GM12878 (cell line): ENCODE results near the gene OPA1. TPM values are rescaled to one million over a fixed set of nuclear protein-coding genes. Genes with fewer than 3 reads are reported as not detected.

Experiments used
- ATAC-seq: fragments of 200-7000 bp; cut with Tn5 transposase; 3 replicates; pipeline ENCODE4 v1.9.1; 2020; ENCODE audit warnings: mild to moderate bottlenecking, moderate library complexity
- BruUV-seq: library from RNA; stranded (reverse); fragments of 400-500 nt; replicated peaks from 2 replicates; lab custom pipeline; 2021; lab: Mats Ljungman, UMichigan
- CTCF ChIA-PET: fragments of 300-600 bp; sonication (Branson Sonifier 250); formaldehyde crosslinking; extraction: SDS; loops from one replicate; lab custom pipeline; 2021; ENCODE audit warnings: inconsistent platforms; lab: Yijun Ruan, JAX
- POLR2A ChIA-PET: fragments of 350-600 bp; formaldehyde crosslinking; extraction: SDS; loops from one replicate; lab custom pipeline; 2021; ENCODE audit warnings: inconsistent platforms; lab: Charles Lee
- RAD21 ChIA-PET: fragments of 300-600 bp; sonication (Branson Sonifier 250); formaldehyde crosslinking; loops from one replicate; lab custom pipeline; 2023; ENCODE audit warnings: antibody characterized with exemption; ENCODE audit not compliant: unreplicated experiment; lab: Charles Lee
- SMC1A ChIA-PET: fragments of 300-600 bp; sonication (Branson Sonifier 250); formaldehyde crosslinking; loops from one replicate; lab custom pipeline; 2023; ENCODE audit not compliant: unreplicated experiment, uncharacterized antibody; lab: Charles Lee
- DNase-seq: peaks from one replicate; pipeline ENCODE4 v3.0.0-alpha.2; 2011; ENCODE audit warnings: low read depth, low spot score
- FAIRE-seq: peaks from 3 replicates; lab custom pipeline; 2011; peaks lifted over from hg19 to GRCh38; lab: Jason Lieb, UNC
- H2AFZ ChIP-seq: 2 replicates; pipeline ENCODE4 v1.6.0; 2011; ENCODE audit warnings: low read depth, low read length, control low read depth; ENCODE audit not compliant: control insufficient read depth
- H3K27ac ChIP-seq: 2 replicates; pipeline ENCODE4 v1.5.1; 2011; ENCODE audit warnings: control low read depth; ENCODE audit not compliant: control insufficient read depth, insufficient read depth
- H3K27me3 ChIP-seq, 2 experiments: replicated peaks in 1 of 2; 2 replicates each; pipeline versions ENCODE4 v1.6.0 to v1.6.1; 2011; ENCODE audit warnings: low read length in 1 of 2; ENCODE audit not compliant: control insufficient read depth in 2 of 2, insufficient read depth in 2 of 2
- H3K36me3 ChIP-seq, 2 experiments: 2 replicates each; pipeline ENCODE4 v1.5.1; 2011; ENCODE audit warnings: low read length in 1 of 2; ENCODE audit not compliant: control insufficient read depth in 2 of 2, insufficient read depth in 2 of 2
- H3K4me1 ChIP-seq: 2 replicates; pipeline ENCODE4 v1.6.1; 2011; ENCODE audit warnings: mild to moderate bottlenecking, low read length, moderate library complexity, mixed read lengths; ENCODE audit not compliant: control insufficient read depth, insufficient read depth
- H3K4me2 ChIP-seq: 2 replicates; pipeline ENCODE4 v1.6.0; 2011; ENCODE audit warnings: control low read depth; ENCODE audit not compliant: control insufficient read depth, insufficient read depth
- H3K4me3 ChIP-seq: fragments of 200-600 bp; sonication (generic); 2 replicates; pipeline ENCODE4 v1.5.1; 2016
- H3K79me2 ChIP-seq: 2 replicates; pipeline ENCODE4 v1.6.0; 2011; ENCODE audit warnings: low read length; ENCODE audit not compliant: control insufficient read depth, insufficient read depth
- H3K9ac ChIP-seq: 2 replicates; pipeline ENCODE4 v1.8.0; 2011; ENCODE audit warnings: low read length, control low read depth, mixed read lengths; ENCODE audit not compliant: control insufficient read depth, insufficient read depth
- H3K9me3 ChIP-seq: replicated peaks from 3 replicates; pipeline ENCODE4 v1.5.1; 2011; ENCODE audit warnings: mild to moderate bottlenecking, low read length; ENCODE audit not compliant: control insufficient read depth, insufficient read depth
- H4K20me1 ChIP-seq: 2 replicates; pipeline ENCODE4 v1.6.0; 2011; ENCODE audit not compliant: control insufficient read depth, insufficient read depth
- FOXM1 ChIP-seq: IDR thresholded peaks from 2 replicates; pipeline ENCODE4 v1.6.1; 2012; ENCODE audit warnings: low read depth, mild to moderate bottlenecking, inconsistent platforms, low read length, moderate library complexity
- MTA3 ChIP-seq: IDR thresholded peaks from 2 replicates; pipeline ENCODE4 v1.6.1; 2012; ENCODE audit warnings: low read length, inconsistent platforms, borderline replicate concordance
- NFYA ChIP-seq: IDR thresholded peaks from 2 replicates; pipeline ENCODE4 v1.6.1; 2011; ENCODE audit warnings: low read depth, mild to moderate bottlenecking, low read length, improper control_type of control experiment, borderline replicate concordance
- NR2C1 ChIP-seq: fragments of 450-650 bp; IDR thresholded peaks from 2 replicates; pipeline ENCODE4 v1.6.1; 2017; ENCODE audit warnings: antibody characterized with exemption, mild to moderate bottlenecking, moderate library complexity
- RAD21 ChIP-seq: IDR thresholded peaks from 2 replicates; pipeline ENCODE4 v1.6.1; 2011; ENCODE audit warnings: mild to moderate bottlenecking, low read depth, low read length, moderate library complexity; ENCODE audit not compliant: insufficient read depth
- RFX5 ChIP-seq: IDR thresholded peaks from 2 replicates; pipeline ENCODE4 v1.6.1; 2011; ENCODE audit warnings: low read depth, low read length, improper control_type of control experiment
- RUNX3 ChIP-seq: IDR thresholded peaks from 2 replicates; pipeline ENCODE4 v1.6.1; 2012; ENCODE audit warnings: low read length, inconsistent platforms
- SMAD5 ChIP-seq: IDR thresholded peaks from 2 replicates; pipeline ENCODE4 v1.6.1; 2016; ENCODE audit warnings: antibody characterized with exemption, low read depth
- ZBED1 ChIP-seq: IDR thresholded peaks from 2 replicates; pipeline ENCODE4 v1.6.1; 2016; ENCODE audit warnings: borderline replicate concordance
- ZNF217 ChIP-seq: fragments of 450-650 bp; IDR thresholded peaks from 2 replicates; pipeline ENCODE4 v1.6.1; 2017; ENCODE audit warnings: antibody characterized with exemption, mild to moderate bottlenecking
- WGBS: methylation state at CpG from one replicate; pipeline ENCODE4 v1.1.6; 2016; ENCODE audit warnings: low lambda C conversion rate; ENCODE audit not compliant: insufficient replicate concordance, insufficient coverage; ENCODE audit errors: missing lambda C conversion rate; 5-methylcytosine and 5-hydroxymethylcytosine counted together
- in situ Hi-C: fragments of 300-500 bp; cut with MboI; formaldehyde crosslinking; loops from 9 replicates; pipeline ENCODE4 v1.14.3; 2018; ENCODE audit warnings: mixed read lengths
- intact Hi-C: fragments of 100-400 bp; cut with micrococcal nuclease; formaldehyde crosslinking; loops from one replicate; pipeline ENCODE4 v1.14.2; 2022; ENCODE audit not compliant: unreplicated experiment
- polyA plus RNA-seq, 11 experiments: library from polyadenylated mRNA; depleted of rRNA in 4 of 11; unstranded in 6 of 11; stranded (reverse) in 5 of 11; fragments of >200 nt; fragmentation: Nextera tagmentation in 4 of 11; fragmentation: Illumina TruSeq in 1 of 11; extraction: Ambion mirVana in 4 of 11; extraction: Trizol in 1 of 11; gene quantifications; 1 replicate in 1 of 11; 2 replicates in 10 of 11; pipeline versions ENCODE4 v1.2.1 to v1.2.3, GENCODE V29; 2011 to 2016; ENCODE audit warnings: inconsistent platforms in 2 of 11, missing spikeins in 2 of 11, low read depth in 1 of 11
- total RNA-seq, 4 experiments: library from RNA; depleted of rRNA in 3 of 4; stranded (reverse); fragments of >200 nt in 3 of 4; fragmentation: Illumina TruSeq in 1 of 4; extraction: Trizol in 1 of 4; gene quantifications; 2 replicates each; pipeline versions ENCODE4 v1.2.1 to v1.2.3, GENCODE V29; 2013 to 2021
- TF ChIP-seq, protein P1 (sequence below): fragments of 450-650 bp; IDR thresholded peaks from 2 replicates; pipeline ENCODE4 v1.6.1; 2017; ENCODE audit warnings: low read depth, mild to moderate bottlenecking, moderate library complexity
- TF ChIP-seq, protein P2 (sequence below): IDR thresholded peaks from 2 replicates; pipeline ENCODE4 v1.6.1; 2012; ENCODE audit warnings: low read length, inconsistent platforms

The OPA1 gene
- total and polyA plus RNA-seq, 10 of the 15 experiments (the other 5 are each of a cell fraction or from before 2014, with no cell fraction given) = 14.7 to 108 (median 59.3) TPM

DNA sequence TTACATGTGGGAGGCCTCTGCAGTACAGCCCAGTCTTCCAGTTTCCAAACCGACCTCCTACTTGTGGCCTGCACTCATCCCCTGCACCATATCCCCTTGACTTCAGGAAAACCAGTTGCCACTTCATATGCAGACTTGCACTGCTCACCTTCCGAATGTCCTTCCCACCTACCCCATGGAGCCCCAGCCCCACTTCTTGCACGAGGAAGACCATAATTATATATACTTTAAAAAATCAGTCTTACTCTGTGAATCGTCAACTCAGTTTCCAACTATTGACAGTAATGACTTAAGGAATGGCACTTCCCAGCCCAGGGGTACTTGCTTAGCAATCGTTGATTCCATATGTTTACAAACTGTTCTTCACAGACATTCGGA is 136.1 kb downstream of the OPA1 start:
- Histone ChIP-seq H4K20me1 (no peaks in the 10 kb centered on the region), H3K27ac (no peak overlapping the region), H3K4me1 (no peaks in the 10 kb centered on the region), H3K4me3 (no peak overlapping the region), H3K9ac (no peak overlapping the region), H3K4me2 (no peak overlapping the region), H2AFZ (no peak overlapping the region), H3K9me3 (no peaks in the 10 kb centered on the region), H3K27me3 (no peaks in the 10 kb centered on the region), H3K36me3 (no peaks in the 10 kb centered on the region), H3K79me2 (no peaks in the 10 kb centered on the region)
- TF ChIP-seq ZBED1 (no peak), RAD21 (no peak), RUNX3 (no peak), FOXM1 (no peak), RFX5 (no peak), NFYA (no peak), ZNF217 (no peak), MTA3 (no peak)
- DNase-seq (no peak), FAIRE-seq (no peak), ATAC-seq (no peak)
- WGBS = 28% methylated on average over 6 of the region's 6 CpGs
- in situ Hi-C loops = no loop called here
- CTCF ChIA-PET = interaction anchor here (0.7 kb wide), 1 partner anchor 158 kb away, joined by 3 read pairs; no protein-coding TSS in a partner anchor
- SMC1A ChIA-PET = interaction anchor here (0.8 kb wide), 1 partner anchor 32 kb away, joined by 3 read pairs; no protein-coding TSS in a partner anchor
- BruUV-seq = no TSS peak
- RAD21 ChIA-PET = no interaction called here
- intact Hi-C loops = loop anchor here (10.0 kb wide), 1 partner anchor 434 kb away; no protein-coding TSS in a partner anchor
- POLR2A ChIA-PET = no interaction called here

DNA sequence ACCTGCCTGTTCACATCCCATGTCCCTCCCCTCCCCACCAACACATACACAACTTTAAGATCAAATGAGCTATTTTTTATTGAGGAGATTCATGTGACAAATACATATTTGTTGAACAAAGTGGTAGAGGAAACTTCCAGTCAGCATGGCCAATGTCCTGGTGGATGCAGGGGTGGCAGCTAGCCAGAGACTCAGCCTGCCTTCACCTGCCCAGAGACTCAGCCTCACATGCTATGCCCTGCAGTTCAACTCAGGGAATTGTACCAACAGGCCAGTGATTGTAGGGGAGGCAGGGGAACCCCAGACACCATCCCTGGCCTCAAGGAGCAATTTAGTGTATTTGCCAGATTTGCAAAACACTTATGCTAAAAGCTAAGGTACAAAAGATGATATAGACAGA is 136.6 kb downstream of the OPA1 start:
- H3K27ac ChIP-seq = no peak overlapping the region
- CTCF ChIA-PET = interaction anchor here (0.7 to 1.1 kb wide), 2 partner anchors 64 to 159 kb away, joined by 3 read pairs; no protein-coding TSS in a partner anchor
- POLR2A ChIA-PET = no interaction called here
- no peaks in the 10 kb centered on the region for H3K4me1 ChIP-seq
- RAD21 ChIA-PET = no interaction called here
- no peaks in the 10 kb centered on the region for H3K9me3 ChIP-seq
- H2AFZ ChIP-seq = no peak overlapping the region
- ATAC-seq (no peak), FAIRE-seq (no peak), DNase-seq (no peak)
- BruUV-seq = no TSS peak
- in situ Hi-C loops = no loop called here
- SMC1A ChIA-PET = no interaction called here
- H4K20me1 ChIP-seq = no peaks in the 10 kb centered on the region
- H3K4me2 ChIP-seq = no peak overlapping the region
- no peaks in the 10 kb centered on the region for H3K27me3 ChIP-seq
- no peak overlapping the region for H3K9ac ChIP-seq
- H3K4me3 ChIP-seq = no peak overlapping the region
- intact Hi-C loops = loop anchor here (10.0 kb wide), 1 partner anchor 435 kb away; no protein-coding TSS in a partner anchor
- H3K36me3 ChIP-seq = no peaks in the 10 kb centered on the region
- H3K79me2 ChIP-seq = no peaks in the 10 kb centered on the region
- TF ChIP-seq NR2C1 (no peak), SMAD5 (no peak)
- TF ChIP-seq, protein P1, sequence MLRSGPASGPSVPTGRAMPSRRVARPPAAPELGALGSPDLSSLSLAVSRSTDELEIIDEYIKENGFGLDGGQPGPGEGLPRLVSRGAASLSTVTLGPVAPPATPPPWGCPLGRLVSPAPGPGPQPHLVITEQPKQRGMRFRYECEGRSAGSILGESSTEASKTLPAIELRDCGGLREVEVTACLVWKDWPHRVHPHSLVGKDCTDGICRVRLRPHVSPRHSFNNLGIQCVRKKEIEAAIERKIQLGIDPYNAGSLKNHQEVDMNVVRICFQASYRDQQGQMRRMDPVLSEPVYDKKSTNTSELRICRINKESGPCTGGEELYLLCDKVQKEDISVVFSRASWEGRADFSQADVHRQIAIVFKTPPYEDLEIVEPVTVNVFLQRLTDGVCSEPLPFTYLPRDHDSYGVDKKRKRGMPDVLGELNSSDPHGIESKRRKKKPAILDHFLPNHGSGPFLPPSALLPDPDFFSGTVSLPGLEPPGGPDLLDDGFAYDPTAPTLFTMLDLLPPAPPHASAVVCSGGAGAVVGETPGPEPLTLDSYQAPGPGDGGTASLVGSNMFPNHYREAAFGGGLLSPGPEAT = no peak
- TF ChIP-seq, protein P2, sequence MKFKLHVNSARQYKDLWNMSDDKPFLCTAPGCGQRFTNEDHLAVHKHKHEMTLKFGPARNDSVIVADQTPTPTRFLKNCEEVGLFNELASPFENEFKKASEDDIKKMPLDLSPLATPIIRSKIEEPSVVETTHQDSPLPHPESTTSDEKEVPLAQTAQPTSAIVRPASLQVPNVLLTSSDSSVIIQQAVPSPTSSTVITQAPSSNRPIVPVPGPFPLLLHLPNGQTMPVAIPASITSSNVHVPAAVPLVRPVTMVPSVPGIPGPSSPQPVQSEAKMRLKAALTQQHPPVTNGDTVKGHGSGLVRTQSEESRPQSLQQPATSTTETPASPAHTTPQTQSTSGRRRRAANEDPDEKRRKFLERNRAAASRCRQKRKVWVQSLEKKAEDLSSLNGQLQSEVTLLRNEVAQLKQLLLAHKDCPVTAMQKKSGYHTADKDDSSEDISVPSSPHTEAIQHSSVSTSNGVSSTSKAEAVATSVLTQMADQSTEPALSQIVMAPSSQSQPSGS = no peak
